Stomach smooth muscle (tissue), 2 donors: Measurements from ENCODE around the gene RHEB.

ENCODE experiments used
- H3K27ac ChIP-seq: one replicate; pipeline ENCODE4 v1.7.0; 2013; ENCODE audit warnings: mild to moderate bottlenecking, low read length, inconsistent platforms
- H3K27me3 ChIP-seq, 2 donors: one replicate each; pipeline ENCODE4 v1.7.0; 2013; ENCODE audit warnings: low read length in 2 of 2; ENCODE audit not compliant: insufficient read depth in 2 of 2, control insufficient read depth in 1 of 2
- H3K36me3 ChIP-seq, 2 donors: one replicate each; pipeline ENCODE4 v1.7.0; 2013; ENCODE audit warnings: low read length in 2 of 2; ENCODE audit not compliant: control insufficient read depth in 2 of 2, insufficient read depth in 2 of 2
- H3K4me1 ChIP-seq: one replicate; pipeline ENCODE4 v1.7.0; 2013; ENCODE audit warnings: low read length; ENCODE audit not compliant: control insufficient read depth, insufficient read depth
- H3K4me3 ChIP-seq, 2 donors: one replicate each; pipeline ENCODE4 v1.7.0; 2013; ENCODE audit warnings: low read length in 2 of 2
- H3K9ac ChIP-seq, 2 donors: one replicate each; pipeline ENCODE4 v1.7.0; 2013; ENCODE audit warnings: low read length in 2 of 2, mild to moderate bottlenecking in 1 of 2
- H3K9me3 ChIP-seq, 2 donors: one replicate each; pipeline ENCODE4 v1.7.0; 2013; ENCODE audit warnings: low read length in 2 of 2; ENCODE audit not compliant: control insufficient read depth in 2 of 2
- donor health status: healthy.
- donor health status: Pancreatic carcinoma.

The RHEB gene

DNA sequence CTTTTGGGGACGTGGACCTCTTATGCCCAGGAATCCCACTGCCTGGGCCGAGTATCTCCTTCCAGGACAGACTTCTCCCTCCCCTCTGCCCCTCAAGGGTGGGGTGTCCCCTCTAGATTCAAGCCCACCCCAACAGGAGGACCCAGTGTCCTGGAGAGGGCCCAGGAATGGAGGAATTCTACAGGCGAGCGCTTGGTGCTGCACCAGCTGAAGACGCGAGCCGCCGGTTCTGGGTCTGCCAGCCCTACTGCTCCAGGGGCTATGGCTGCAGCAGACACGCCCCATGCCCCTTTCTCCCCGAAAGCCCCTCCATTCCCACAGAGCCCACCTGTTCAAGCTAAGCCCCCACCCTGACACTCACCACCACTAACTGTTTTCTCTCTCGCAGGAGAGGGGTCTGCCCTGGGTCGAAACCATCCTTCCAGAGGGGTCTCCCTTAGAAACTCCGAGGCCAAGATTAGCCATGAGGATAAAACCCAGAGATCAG, 88.4 kb downstream of the RHEB start:
- no peaks in the 10 kb centered on the region for H3K36me3 ChIP-seq
- H3K4me3 ChIP-seq = no peak overlapping the region
- H3K27me3 ChIP-seq = no peaks in the 10 kb centered on the region
- no peak overlapping the region for H3K27ac ChIP-seq
- no peaks in the 10 kb centered on the region for H3K9me3 ChIP-seq
- H3K4me1 ChIP-seq = peaks cover 10% of the 10 kb centered on the region
- H3K9ac ChIP-seq = no peak overlapping the region

GRCh38 chr7:151430391-151431205, 89.1 kb downstream of the RHEB start:
- Histone ChIP-seq H3K4me1 (peaks cover 8% of the 10 kb centered on the region), H3K9ac (no peak overlapping the region), H3K27ac (no peak overlapping the region), H3K4me3 (no peak overlapping the region), H3K9me3 (no peaks in the 10 kb centered on the region), H3K36me3 (no peaks in the 10 kb centered on the region), H3K27me3 (no peaks in the 10 kb centered on the region)

GRCh38 chr7:151429560-151430331, 89.9 kb downstream of the RHEB start:
- H3K4me3 ChIP-seq = no peak overlapping the region
- H3K9me3 ChIP-seq = no peaks in the 10 kb centered on the region
- no peak overlapping the region for H3K27ac ChIP-seq
- H3K9ac ChIP-seq = no peak overlapping the region
- no peaks in the 10 kb centered on the region for H3K27me3 ChIP-seq
- H3K4me1 ChIP-seq = peaks cover 8% of the 10 kb centered on the region
- H3K36me3 ChIP-seq = no peaks in the 10 kb centered on the region

DNA sequence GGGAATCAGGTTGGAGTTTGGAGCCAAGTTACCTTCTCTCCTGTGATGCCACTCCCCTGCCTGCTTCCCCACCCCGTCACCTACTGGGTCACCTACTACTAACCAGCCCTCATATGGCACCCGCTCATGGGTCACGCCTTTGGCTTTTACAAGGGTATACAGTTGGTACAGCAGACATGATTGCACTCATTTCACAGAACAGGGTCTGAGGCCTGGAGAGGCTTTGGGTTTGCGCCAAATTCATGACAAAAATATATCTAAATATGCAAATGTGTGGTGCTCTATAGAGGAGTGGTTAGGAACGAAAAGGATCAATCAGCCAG, 90.5 kb downstream of the RHEB start:
- peaks cover 8% of the 10 kb centered on the region for H3K4me1 ChIP-seq
- H3K36me3 ChIP-seq = no peaks in the 10 kb centered on the region
- no peaks in the 10 kb centered on the region for H3K9me3 ChIP-seq
- no peak overlapping the region for H3K4me3 ChIP-seq
- H3K27me3 ChIP-seq = no peaks in the 10 kb centered on the region
- H3K27ac ChIP-seq = no peak overlapping the region
- no peak overlapping the region for H3K9ac ChIP-seq

- Histone ChIP-seq H3K9ac (no peak overlapping the region), H3K27me3 (no peaks in the 10 kb centered on the region), H3K4me3 (no peak overlapping the region), H3K36me3 (no peaks in the 10 kb centered on the region), H3K9me3 (no peaks in the 10 kb centered on the region), H3K27ac (no peak overlapping the region), H3K4me1 (peaks cover 8% of the 10 kb centered on the region)
These were observed 91.1 kb downstream of the RHEB start for GRCh38 chr7:151428378-151429236.

DNA sequence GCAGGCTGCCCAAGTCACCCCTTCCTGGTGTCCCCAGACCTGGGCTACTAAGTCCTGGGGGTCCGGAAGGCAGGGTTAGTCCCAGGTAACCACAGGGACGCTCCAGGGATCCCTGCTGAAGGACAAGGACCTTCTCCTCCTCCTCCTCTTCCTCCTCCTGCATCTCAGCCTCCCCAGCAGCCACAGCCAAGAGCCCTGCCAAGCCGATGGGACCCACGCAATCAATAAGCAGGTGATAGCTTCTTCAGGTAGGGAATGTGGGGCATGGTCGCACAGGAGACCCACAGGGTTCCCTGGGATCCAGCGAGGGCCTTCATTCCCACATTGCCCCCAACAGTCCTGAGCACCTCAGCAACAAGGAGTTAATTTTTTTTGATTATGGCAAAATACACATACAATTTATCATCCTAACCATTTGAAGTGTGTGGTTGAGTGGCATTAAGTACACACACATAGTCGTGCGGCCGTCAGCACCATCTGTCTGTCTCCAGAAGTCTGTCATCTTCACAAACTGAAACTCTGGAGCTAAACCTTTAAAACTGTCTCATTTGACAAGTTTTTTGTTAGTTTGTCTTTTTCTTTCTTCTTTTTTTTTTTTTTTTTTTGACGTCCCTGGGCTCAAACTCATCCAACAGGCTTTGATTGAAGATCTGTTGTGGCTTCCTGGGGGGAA, 91.9 kb downstream of the RHEB start:
- Histone ChIP-seq H3K27ac (no peak overlapping the region), H3K4me3 (no peak overlapping the region), H3K9me3 (no peaks in the 10 kb centered on the region), H3K9ac (no peak overlapping the region), H3K36me3 (no peaks in the 10 kb centered on the region), H3K27me3 (no peaks in the 10 kb centered on the region), H3K4me1 (peaks cover 8% of the 10 kb centered on the region)

- Histone ChIP-seq H3K27me3 (no peaks in the 10 kb centered on the region), H3K4me3 (no peak overlapping the region), H3K4me1 (peaks cover 8% of the 10 kb centered on the region), H3K9ac (no peak overlapping the region), H3K9me3 (no peaks in the 10 kb centered on the region), H3K36me3 (no peaks in the 10 kb centered on the region), H3K27ac (no peak overlapping the region)
These were observed 92.6 kb downstream of the RHEB start for GRCh38 chr7:151426904-151427704.

- Histone ChIP-seq H3K4me3 (peak overlapping the region in 1 of 2 donors; percentile 35), H3K27ac (no peak overlapping the region), H3K9ac (no peak overlapping the region), H3K4me1 (peaks cover 8% of the 10 kb centered on the region), H3K27me3 (peaks cover 0 to 3% of the 10 kb centered on the region in 2 donors), H3K9me3 (no peaks in the 10 kb centered on the region), H3K36me3 (no peaks in the 10 kb centered on the region)
These were observed 93.2 kb downstream of the RHEB start for GRCh38 chr7:151426441-151426903.

GRCh38 chr7:151425670-151426440, 93.8 kb downstream of the RHEB start:
- no peaks in the 10 kb centered on the region for H3K36me3 ChIP-seq
- H3K27me3 ChIP-seq = peaks cover 0 to 3% of the 10 kb centered on the region in 2 donors
- no peaks in the 10 kb centered on the region for H3K9me3 ChIP-seq
- no peak overlapping the region for H3K27ac ChIP-seq
- no peak overlapping the region for H3K4me3 ChIP-seq
- no peak overlapping the region for H3K9ac ChIP-seq
- H3K4me1 ChIP-seq = peaks cover 8% of the 10 kb centered on the region
